KMS-11 (cell line): ENCODE measurements around the gene SPEM1.

Experiments used
- H2AFZ ChIP-seq: fragments of 200-600 bp; sonication (generic); 2 replicates; pipeline ENCODE4 v1.6.1; 2016; ENCODE audit warnings: antibody characterized with exemption, mixed run types, low read depth
- H3K27ac ChIP-seq: fragments of 200-600 bp; sonication (generic); 2 replicates; pipeline ENCODE4 v1.6.1; 2016; ENCODE audit warnings: mild to moderate bottlenecking, mixed run types
- H3K27me3 ChIP-seq: fragments of 200-600 bp; sonication (generic); 2 replicates; pipeline ENCODE4 v1.6.1; 2017; ENCODE audit warnings: mild to moderate bottlenecking, low read depth, mixed run types, moderate library complexity; ENCODE audit not compliant: insufficient read depth
- H3K36me3 ChIP-seq: fragments of 200-600 bp; sonication (generic); 2 replicates; pipeline ENCODE4 v1.6.1; 2017; ENCODE audit warnings: mild to moderate bottlenecking, mixed run types; ENCODE audit not compliant: insufficient read depth
- H3K4me1 ChIP-seq: fragments of 200-600 bp; sonication (generic); 2 replicates; pipeline ENCODE4 v1.6.1; 2016; ENCODE audit warnings: mild to moderate bottlenecking, low read depth, mixed run types; ENCODE audit not compliant: poor library complexity, severe bottlenecking
- H3K4me2 ChIP-seq: fragments of 200-600 bp; sonication (generic); 2 replicates; pipeline ENCODE4 v1.7.0; 2016; ENCODE audit warnings: mild to moderate bottlenecking, mixed run types
- H3K4me3 ChIP-seq: fragments of 200-600 bp; sonication (generic); IDR thresholded peaks from 2 replicates; pipeline ENCODE4 v1.6.1; 2017; ENCODE audit warnings: low read depth, low read length, mixed read lengths; ENCODE audit not compliant: insufficient read depth
- H3K79me2 ChIP-seq: fragments of 200-600 bp; sonication (generic); 2 replicates; pipeline ENCODE4 v1.6.1; 2016; ENCODE audit warnings: low read depth, mixed run types; ENCODE audit not compliant: insufficient read depth
- H3K9ac ChIP-seq: fragments of 200-600 bp; sonication (generic); 2 replicates; pipeline ENCODE4 v1.6.1; 2016; ENCODE audit warnings: mild to moderate bottlenecking, mixed run types
- H4K20me1 ChIP-seq: fragments of 200-600 bp; sonication (generic); 2 replicates; pipeline ENCODE4 v1.6.1; 2016; ENCODE audit warnings: mild to moderate bottlenecking, mixed run types; ENCODE audit not compliant: insufficient read depth
- CTCF ChIP-seq: fragments of 200-600 bp; sonication (generic); conservative IDR thresholded peaks from 2 replicates; pipeline ENCODE4 v1.6.1; 2017; ENCODE audit warnings: low read depth, mild to moderate bottlenecking, antibody characterized with exemption, low read length, moderate library complexity, mixed read lengths

SPEM1 gene

GRCh38 chr17:7425756-7426155 is 5.6 kb downstream of the SPEM1 start:
- Histone ChIP-seq H3K9ac (no peak overlapping the region), H3K27me3 (no peaks in the 10 kb centered on the region), H3K36me3 (no peaks in the 10 kb centered on the region), H3K4me2 (no peak overlapping the region), H3K4me3 (no peak overlapping the region), H4K20me1 (no peaks in the 10 kb centered on the region), H3K4me1 (no peaks in the 10 kb centered on the region), H3K79me2 (no peaks in the 10 kb centered on the region), H2AFZ (no peak overlapping the region), H3K27ac (no peak overlapping the region)
- no peak for TF ChIP-seq CTCF

- H3K9ac ChIP-seq = no peak overlapping the region
- no peaks in the 10 kb centered on the region for H3K27me3 ChIP-seq
- no peak overlapping the region for H3K4me2 ChIP-seq
- no peak for TF ChIP-seq CTCF
- no peak overlapping the region for H3K27ac ChIP-seq
- H3K79me2 ChIP-seq = no peaks in the 10 kb centered on the region
- no peak overlapping the region for H3K4me3 ChIP-seq
- no peaks in the 10 kb centered on the region for H3K4me1 ChIP-seq
- H2AFZ ChIP-seq = no peak overlapping the region
- no peaks in the 10 kb centered on the region for H4K20me1 ChIP-seq
- H3K36me3 ChIP-seq = no peaks in the 10 kb centered on the region
Observed at GRCh38 chr17:7426203-7426863, 6.2 kb downstream of the SPEM1 start.

GRCh38 chr17:7426896-7427489 is 6.9 kb downstream of the SPEM1 start:
- H3K4me2 ChIP-seq = no peak overlapping the region
- no peaks in the 10 kb centered on the region for H3K4me1 ChIP-seq
- H3K79me2 ChIP-seq = no peaks in the 10 kb centered on the region
- no peak overlapping the region for H3K4me3 ChIP-seq
- no peak overlapping the region for H3K27ac ChIP-seq
- H4K20me1 ChIP-seq = no peaks in the 10 kb centered on the region
- H3K27me3 ChIP-seq = no peaks in the 10 kb centered on the region
- H3K9ac ChIP-seq = no peak overlapping the region
- no peak for TF ChIP-seq CTCF
- no peaks in the 10 kb centered on the region for H3K36me3 ChIP-seq
- H2AFZ ChIP-seq = no peak overlapping the region

- H3K4me3 ChIP-seq = no peak overlapping the region
- H3K9ac ChIP-seq = no peak overlapping the region
- H3K4me2 ChIP-seq = no peak overlapping the region
- H3K27me3 ChIP-seq = no peaks in the 10 kb centered on the region
- no peaks in the 10 kb centered on the region for H4K20me1 ChIP-seq
- H3K79me2 ChIP-seq = no peaks in the 10 kb centered on the region
- TF ChIP-seq CTCF = no peak
- no peak overlapping the region for H2AFZ ChIP-seq
- H3K36me3 ChIP-seq = no peaks in the 10 kb centered on the region
- no peak overlapping the region for H3K27ac ChIP-seq
- H3K4me1 ChIP-seq = no peaks in the 10 kb centered on the region
Observed at GRCh38 chr17:7427549-7427948, 7.4 kb downstream of the SPEM1 start.
